Right atrium auricular region (tissue), 2 donors: ENCODE results near the gene CYFIP2. TPM values are rescaled to one million over a fixed set of nuclear protein-coding genes. Genes with fewer than 3 reads are reported as not detected.

Source experiments
- total RNA-seq, 2 donors: library from RNA; depleted of rRNA; stranded (reverse); fragments of >200 nt; gene quantifications; one replicate each; pipeline ENCODE4 v1.1.0, GENCODE V29; 2016

The CYFIP2 gene
- total RNA-seq, 2 donors from 2014 or later, result 51.5 to 55.4 TPM

Other genes starting within 250 kb of the CYFIP2 start
- gene HAVCR1, start 207.0 kb upstream of the CYFIP2 start, total RNA-seq, result not detected
- gene HAVCR2, start 157.1 kb upstream of the CYFIP2 start, total RNA-seq, result 1 to 10 TPM; 1.8 to 3.7 TPM
- gene MED7, start 123.3 kb upstream of the CYFIP2 start, total RNA-seq, result 1 to 10 TPM; 6.2 to 6.8 TPM
- gene GARIN3, start 99.9 kb upstream of the CYFIP2 start, total RNA-seq, result not detected
- gene ITK, start 85.3 kb upstream of the CYFIP2 start, total RNA-seq, result under 1 TPM; 0.33 to 0.90 TPM
- gene NIPAL4, start 194.1 kb downstream of the CYFIP2 start, total RNA-seq, result 1 to 10 TPM in 1 of 2 donors, not detected in 1; 1.6 TPM